ENCODE data around the gene TIMM8B. TPM values are rescaled to one million over a fixed set of nuclear protein-coding genes. Genes with fewer than 3 reads are reported as not detected.

The TIMM8B gene
- total and polyA plus RNA-seq, 9 of the 15 experiments (the other 6 are each of a cell fraction or from before 2014, with no cell fraction given), result 95.8 to 338 (median 145) TPM

GRCh38 chr11:112044961-112045360 is 41.6 kb downstream of the TIMM8B start (continued):
- TF ChIP-seq XRCC4 (IDR thresholded peaks at IDR 0.05; ENCODE audit: extremely low read depth, insufficient read depth, insufficient read length), result no peak
- no peak for TF ChIP-seq ZNF75A (CRISPR knock-in tag; IDR thresholded peaks at IDR 0.05)
- peak; percentile 46 for TF ChIP-seq TFAP4 (CRISPR knock-in tag; IDR thresholded peaks at IDR 0.05; ENCODE audit: borderline replicate concordance)
- no peak for TF ChIP-seq MGA (IDR thresholded peaks at IDR 0.05)
- no peak for TF ChIP-seq E2F6 (IDR thresholded peaks at IDR 0.05; ENCODE audit: borderline replicate concordance in 1 of 2, extremely low read depth in 1 of 2, insufficient read depth in 1 of 2, insufficient read length in 1 of 2, low read depth in 1 of 2, low read length in 1 of 2, poor library complexity in 1 of 2, severe bottlenecking in 1 of 2)
- TF ChIP-seq POLR2B (IDR thresholded peaks at IDR 0.05; ENCODE audit: low read depth, partially characterized antibody), result no peak
- TF ChIP-seq FOXK1 (CRISPR knock-in tag; IDR thresholded peaks at IDR 0.05; ENCODE audit: borderline replicate concordance), result no peak
- no peak for TF ChIP-seq THRB (CRISPR knock-in tag; conservative IDR thresholded peaks at IDR 0.05)
- no peak for TF ChIP-seq ZBTB9 (CRISPR knock-in tag; IDR thresholded peaks at IDR 0.05)
